Activated CD4-positive, alpha-beta T cell treated with anti-CD3 and anti-CD28 coated beads, Interleukin-10, Interleukin-2, amounts not matched to agents 100 ng/mL and 50 ng/mL, durations not matched to agents 16 hours and 8 hours (primary cell): Measurements from ENCODE around the gene GPR87.

Experiments used
- DNase-seq: peaks from one replicate; pipeline ENCODE4 v3.0.0-alpha.2; 2020

The GPR87 gene

GRCh38 chr3:151278230-151278629 is 38.4 kb downstream of the GPR87 start, which contains the start of gene P2RY14:
Gene P2RY14, minus strand, starts transcription at chr3:151278542. Its CDS starts 64,226 bp downstream, at chr3:151214316.
- DNase-seq, result peak; percentile 58

- peak; percentile 50 for DNase-seq
Observed at GRCh38 chr3:151276687-151277042, 40.0 kb downstream of the GPR87 start.

GRCh38 chr3:151276038-151276686 is 40.5 kb downstream of the GPR87 start:
- DNase-seq, result no peak

GRCh38 chr3:151275091-151275490 is 41.5 kb downstream of the GPR87 start:
- DNase-seq, result no peak

GRCh38 chr3:151269631-151270030 is 47.0 kb downstream of the GPR87 start:
- no peak for DNase-seq

GRCh38 chr3:151268267-151269235 is 48.1 kb downstream of the GPR87 start:
- peak; percentile 62 for DNase-seq

GRCh38 chr3:151267066-151267465 is 49.6 kb downstream of the GPR87 start:
- no peak for DNase-seq

GRCh38 chr3:151265866-151266265 is 50.8 kb downstream of the GPR87 start:
- no peak for DNase-seq

GRCh38 chr3:151265166-151265565 is 51.5 kb downstream of the GPR87 start:
- DNase-seq, result no peak

- no peak for DNase-seq
Observed at GRCh38 chr3:151264605-151265004, 52.0 kb downstream of the GPR87 start.

- DNase-seq, result no peak
Observed at GRCh38 chr3:151262871-151263525, 53.6 kb downstream of the GPR87 start.

- no peak for DNase-seq
Observed at GRCh38 chr3:151259664-151260063, 57.0 kb downstream of the GPR87 start.

GRCh38 chr3:151256749-151257148 is 59.9 kb downstream of the GPR87 start:
- no peak for DNase-seq

- no peak for DNase-seq
Observed at GRCh38 chr3:151248772-151249337, 67.8 kb downstream of the GPR87 start.
